ENCODE measurements around the gene RPTOR. TPM values are rescaled to one million over a fixed set of nuclear protein-coding genes. Genes with fewer than 3 reads are reported as not detected.
"Not testable (repeated sequence)": the region's sequence is repeated elsewhere in the genome, so short reads cannot be mapped to it uniquely, and the experiment has no call there.

The RPTOR gene
- total RNA-seq, 3 donors from 2014 or later: 21.4 to 27.5 (median 23.6) TPM

- Histone ChIP-seq H3K9me3 (no peaks in the 10 kb centered on the region), H3K4me1 (no peaks in the 10 kb centered on the region), H3K27ac (no peak overlapping the region), H3K27me3 (no peaks in the 10 kb centered on the region), H3K36me3 (no peaks in the 10 kb centered on the region), H3K4me3 (no peak overlapping the region)
- TF ChIP-seq POLR2AphosphoS5 (IDR thresholded peaks at IDR 0.05) (no peak), POLR2A (IDR thresholded peaks at IDR 0.05) (no peak), CTCF (IDR thresholded peaks at IDR 0.05) (no peak)
- no peak for DNase-seq (ENCODE audit: low spot score in 2 of 2)
- intact Hi-C loops (cut with DNase I; ENCODE audit: low total_unique reads): no loop called here
Measured at GRCh38 chr17:80761110-80761871, 216.7 kb downstream of the RPTOR start.

GRCh38 chr17:80762076-80762475 lies 217.4 kb downstream of the RPTOR start:
- H3K4me1 ChIP-seq: no peaks in the 10 kb centered on the region
- no peaks in the 10 kb centered on the region for H3K9me3 ChIP-seq
- H3K27ac ChIP-seq: no peak overlapping the region
- TF ChIP-seq CTCF (IDR thresholded peaks at IDR 0.05) (no peak), POLR2AphosphoS5 (IDR thresholded peaks at IDR 0.05) (no peak), POLR2A (IDR thresholded peaks at IDR 0.05) (no peak)
- DNase-seq (ENCODE audit: low spot score in 2 of 2): no peak
- intact Hi-C loops (cut with DNase I; ENCODE audit: low total_unique reads): no loop called here
- H3K4me3 ChIP-seq: no peak overlapping the region
- H3K27me3 ChIP-seq: no peaks in the 10 kb centered on the region
- H3K36me3 ChIP-seq: no peaks in the 10 kb centered on the region

GRCh38 chr17:80763293-80763867 lies 218.7 kb downstream of the RPTOR start:
- H3K9me3 ChIP-seq: no peaks in the 10 kb centered on the region
- H3K4me3 ChIP-seq: no peak overlapping the region
- no peaks in the 10 kb centered on the region for H3K27me3 ChIP-seq
- H3K36me3 ChIP-seq: no peaks in the 10 kb centered on the region
- intact Hi-C loops (cut with DNase I; ENCODE audit: low total_unique reads): no loop called here
- no peak overlapping the region for H3K27ac ChIP-seq
- no peak for DNase-seq (ENCODE audit: low spot score in 2 of 2)
- TF ChIP-seq POLR2AphosphoS5 (IDR thresholded peaks at IDR 0.05): no peak
- TF ChIP-seq CTCF (IDR thresholded peaks at IDR 0.05): no peak
- TF ChIP-seq POLR2A (IDR thresholded peaks at IDR 0.05): no peak
- no peaks in the 10 kb centered on the region for H3K4me1 ChIP-seq

- intact Hi-C loops (cut with DNase I; ENCODE audit: low total_unique reads); H3K27me3 ChIP-seq; H3K4me3 ChIP-seq; H3K36me3 ChIP-seq; H3K9me3 ChIP-seq; H3K4me1 ChIP-seq; H3K27ac ChIP-seq; DNase-seq (ENCODE audit: low spot score in 2 of 2): not testable (repeated sequence)
Measured at GRCh38 chr17:80764627-80765145, 220.0 kb downstream of the RPTOR start.

GRCh38 chr17:80765241-80765961 lies 220.8 kb downstream of the RPTOR start:
- Histone ChIP-seq H3K36me3 (no peaks in the 10 kb centered on the region), H3K4me3 (no peak overlapping the region), H3K27me3 (no peaks in the 10 kb centered on the region), H3K4me1 (no peaks in the 10 kb centered on the region), H3K9me3 (no peaks in the 10 kb centered on the region), H3K27ac (no peak overlapping the region)
- DNase-seq (ENCODE audit: low spot score in 2 of 2): no peak
- TF ChIP-seq POLR2AphosphoS5 (IDR thresholded peaks at IDR 0.05): no peak
- TF ChIP-seq POLR2A (IDR thresholded peaks at IDR 0.05): no peak
- no peak for TF ChIP-seq CTCF (IDR thresholded peaks at IDR 0.05)
- intact Hi-C loops (cut with DNase I; ENCODE audit: low total_unique reads): no loop called here
